ENCODE measurements around the gene PRAC2.
A peak's percentile ranks its signal among the peaks of the same experiment; 100 is the strongest.

PRAC2 gene

DNA sequence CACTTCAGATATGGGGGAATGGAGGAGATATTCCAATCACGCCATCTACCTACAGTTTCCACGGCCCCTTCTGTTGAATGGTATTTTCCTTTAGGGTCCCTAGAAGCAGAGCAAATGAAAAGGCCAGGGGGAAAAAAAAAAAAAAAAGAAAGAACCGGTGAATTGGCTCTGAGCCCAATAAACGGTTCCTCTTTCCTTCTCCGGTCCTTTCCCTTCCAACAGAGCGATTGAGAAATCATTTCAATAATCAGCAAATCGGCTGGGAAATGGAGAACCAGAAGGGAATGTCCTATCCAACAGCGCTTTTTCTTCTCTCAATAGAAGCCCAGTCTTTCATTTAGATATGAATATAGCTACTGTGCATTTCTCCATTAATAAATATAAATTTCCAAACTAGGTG is 32.4 kb downstream of the PRAC2 start:
- DNase-seq, result no peak

DNA sequence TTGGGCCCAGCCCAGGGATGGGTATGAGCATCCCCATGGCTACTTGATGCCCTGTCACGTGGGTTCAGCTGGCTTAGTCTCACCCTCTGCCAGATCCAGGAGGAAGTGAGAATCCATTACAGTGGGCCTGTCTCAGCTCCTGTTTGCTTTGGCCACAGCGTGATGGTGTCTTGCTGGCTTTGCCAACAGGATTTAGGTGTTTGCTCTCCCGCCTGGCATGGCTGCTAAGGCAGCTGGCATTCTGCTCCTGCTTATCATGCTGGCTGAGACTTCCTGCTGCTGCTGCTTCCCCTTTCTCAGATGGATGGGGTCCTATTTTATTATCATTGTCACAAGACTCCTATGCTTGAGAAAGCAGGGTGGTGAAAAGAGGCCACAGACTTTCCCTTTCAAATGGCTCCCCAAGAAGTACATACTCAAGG is 33.9 kb downstream of the PRAC2 start:
- DNase-seq, result peak; percentile 19 to 48

DNA sequence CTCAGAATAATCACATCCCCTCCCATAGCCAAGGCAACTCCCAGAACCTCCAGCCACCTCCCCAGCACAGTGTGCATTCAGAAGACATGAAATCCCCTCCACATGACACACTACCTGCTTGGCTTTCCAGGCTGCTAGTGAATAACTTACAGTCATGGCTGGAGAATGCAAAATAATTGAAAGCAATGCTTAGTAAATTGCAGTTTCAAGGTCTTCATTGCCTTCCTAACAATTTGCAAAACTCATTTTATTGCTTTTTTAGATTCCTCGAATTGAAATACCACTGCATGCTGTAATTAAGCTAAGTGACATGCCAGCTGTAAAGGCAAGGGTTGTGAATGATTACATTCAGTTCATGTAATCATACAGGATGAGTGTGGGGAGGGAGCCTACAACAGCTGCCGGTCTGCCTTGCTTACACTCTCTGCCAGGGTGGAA is 34.6 kb downstream of the PRAC2 start:
- DNase-seq, result no peak

DNA sequence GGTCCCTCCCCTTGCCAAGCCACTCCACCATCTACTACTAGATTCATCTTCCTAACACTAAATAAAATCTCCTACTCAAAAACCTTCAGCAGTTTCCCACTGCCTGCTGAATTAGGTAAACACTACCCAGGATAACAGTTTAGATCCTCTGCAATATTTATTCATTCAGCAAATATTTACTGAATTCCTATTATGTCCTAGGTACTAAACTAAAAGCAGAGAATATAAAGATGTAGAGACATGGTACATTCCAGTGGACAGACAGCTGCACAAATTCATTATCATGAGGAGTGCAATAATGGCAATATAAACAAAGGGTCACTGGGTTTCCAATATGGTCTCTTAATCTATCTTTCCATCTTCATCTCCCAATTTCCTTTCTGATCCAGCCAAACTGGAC is 36.3 kb downstream of the PRAC2 start:
- no peak for DNase-seq

DNA sequence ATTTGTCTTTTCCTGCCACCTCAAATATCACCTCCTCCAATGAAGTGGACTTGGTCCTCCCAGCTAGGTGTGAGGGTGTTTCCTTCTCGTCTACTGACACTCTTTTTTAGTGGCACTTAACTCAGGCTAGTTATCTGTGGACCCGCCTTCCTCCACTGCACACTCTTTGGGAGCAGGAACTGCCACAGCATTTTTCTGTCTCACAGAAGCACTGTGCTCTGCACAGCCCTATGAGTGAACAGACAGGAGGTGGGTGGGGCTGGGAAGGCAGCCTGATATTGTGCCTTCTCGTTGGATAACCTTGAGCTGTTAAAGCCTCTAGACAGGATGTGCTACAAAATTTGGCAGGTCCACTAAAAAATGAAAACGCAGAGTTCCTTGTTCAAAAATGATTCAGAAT is 37.4 kb downstream of the PRAC2 start:
- DNase-seq, result no peak

DNA sequence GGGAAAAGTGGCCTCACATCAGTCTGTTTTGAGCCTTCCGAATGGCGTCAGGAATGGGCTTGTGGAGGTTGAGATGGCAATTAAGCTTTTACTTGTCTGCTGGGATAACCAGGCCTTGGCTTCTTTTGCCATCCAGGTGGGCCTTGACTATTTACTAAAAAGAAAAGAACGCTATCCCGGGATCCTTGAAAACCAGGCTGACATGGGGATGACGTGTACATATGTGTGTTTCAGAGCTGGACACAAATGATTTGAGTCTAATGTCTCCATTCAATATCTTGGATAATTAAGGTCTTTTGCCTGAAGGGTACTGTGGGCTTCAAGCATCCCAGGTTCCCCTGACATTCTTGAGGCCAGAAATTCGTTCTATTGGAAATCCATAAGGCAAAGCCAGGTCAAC is 38.1 kb downstream of the PRAC2 start:
- DNase-seq, result no peak

DNA sequence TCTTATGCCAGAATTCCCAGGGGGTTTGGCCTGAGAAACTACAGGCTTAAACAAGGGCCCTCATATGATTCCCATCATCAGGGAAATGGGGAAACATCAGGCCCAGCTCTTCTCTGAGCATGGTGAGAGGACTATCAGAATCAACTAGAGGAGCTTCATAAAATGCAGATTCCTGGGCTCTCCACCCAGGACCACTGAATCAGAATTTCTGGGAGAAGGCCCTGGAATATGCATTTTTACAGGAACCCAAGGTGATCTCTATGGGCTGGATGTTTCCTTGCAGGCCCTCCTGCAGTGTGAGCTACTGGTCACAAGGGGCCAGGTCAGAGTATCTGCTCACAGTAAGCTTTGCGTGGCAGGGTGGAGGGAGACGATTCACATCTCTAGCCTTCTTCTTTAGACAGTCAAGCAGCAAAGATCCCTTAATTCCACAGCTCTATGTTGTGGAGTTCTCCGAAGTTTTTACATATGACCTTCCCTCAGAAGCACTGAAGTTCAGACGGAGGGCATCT is 44.3 kb downstream of the PRAC2 start:
- no peak for DNase-seq

DNA sequence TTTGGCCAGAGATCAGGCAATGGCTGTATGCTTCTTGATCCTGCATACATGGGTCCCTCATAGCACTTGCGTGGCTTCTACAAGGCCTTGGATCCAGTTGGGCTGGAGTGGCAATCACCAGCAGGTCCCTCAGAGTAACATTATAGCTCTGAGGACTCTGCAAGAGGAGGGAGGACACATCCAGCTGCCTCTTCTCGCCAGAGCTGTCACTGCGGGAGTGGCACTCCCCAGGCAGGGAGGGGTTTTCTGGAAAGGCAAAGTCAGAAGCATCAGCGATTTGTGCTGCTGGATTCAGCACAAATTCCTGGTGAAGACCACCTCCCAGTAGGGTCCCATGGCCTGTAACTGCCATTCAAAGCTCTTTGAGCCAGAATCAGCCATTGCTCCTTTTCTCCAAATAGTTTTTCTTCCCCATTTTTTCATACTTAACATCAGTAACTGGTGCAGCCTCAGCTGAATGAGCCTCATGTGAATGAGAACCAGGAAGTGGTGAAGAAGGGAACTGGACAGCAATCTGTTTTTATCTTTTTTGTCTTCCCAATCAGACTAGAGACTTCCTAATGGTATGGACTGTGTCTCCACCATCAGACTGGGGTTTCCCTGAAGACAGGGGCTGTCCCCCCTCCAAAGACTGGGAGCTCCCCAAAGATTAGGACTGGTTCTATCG is 46.2 kb downstream of the PRAC2 start:
- no peak for DNase-seq

DNA sequence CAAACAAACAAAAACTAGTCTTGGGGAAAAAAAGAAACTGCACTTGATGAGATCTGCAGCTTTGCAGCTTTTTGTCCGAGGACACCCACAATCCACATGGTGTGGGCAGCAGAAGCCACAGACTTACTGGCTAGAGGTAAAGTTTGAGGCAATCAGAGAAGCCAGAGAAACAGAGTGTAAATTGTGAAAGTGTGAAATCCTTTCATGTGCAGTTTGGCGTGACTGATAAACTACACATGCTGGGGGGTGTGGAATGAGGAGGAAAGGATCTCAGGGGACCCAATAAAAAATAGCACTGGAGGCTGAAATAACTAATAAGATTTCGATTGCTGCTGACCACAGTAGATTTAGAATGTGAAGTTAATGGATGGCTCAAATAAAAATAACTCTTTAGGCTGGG is 48.0 kb downstream of the PRAC2 start:
- no peak for DNase-seq

DNA sequence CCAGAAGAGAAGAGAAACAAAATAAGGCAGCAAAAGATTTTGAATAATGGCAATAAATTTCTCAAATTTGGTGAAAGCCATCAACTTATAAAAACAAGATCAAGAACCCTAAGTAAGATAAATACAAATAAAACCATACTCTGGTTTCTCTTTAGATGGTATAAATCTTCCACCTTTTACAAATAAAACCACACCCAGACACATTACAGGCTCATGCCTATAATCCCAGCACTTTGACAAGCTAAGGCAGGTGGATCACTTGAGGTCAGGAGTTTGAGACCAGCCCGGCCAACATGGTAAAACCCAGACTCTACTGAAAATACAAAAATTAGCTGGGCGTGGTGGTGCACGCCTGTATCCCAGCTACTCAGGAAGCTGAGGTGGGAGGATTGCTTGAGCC is 50.3 kb downstream of the PRAC2 start:
- no peak for DNase-seq
